HEK293 (cell line): ENCODE results near the gene ASB16.

Source experiments
- CTCF ChIA-PET: fragments of 350-600 bp; formaldehyde crosslinking; extraction: SDS; loops from one replicate; lab custom pipeline; 2021; ENCODE audit warnings: antibody characterized with exemption; lab: Yijun Ruan, JAX
- POLR2A ChIA-PET: fragments of 300-600 bp; formaldehyde crosslinking; extraction: SDS; loops from one replicate; lab custom pipeline; 2020; ENCODE audit warnings: antibody characterized with exemption, inconsistent platforms; lab: Yijun Ruan, JAX
- H3K27ac ChIP-seq: fragments of 200-500 bp; sonication (Bioruptor generic); 2 replicates; pipeline ENCODE4 v1.5.1; 2014; ENCODE audit warnings: low read depth, low read length, control low read depth, inconsistent platforms; ENCODE audit errors: extremely low read depth
- H3K36me3 ChIP-seq, 2 experiments: fragments of 200-500 bp in 1 of 2; sonication (Bioruptor generic) in 1 of 2; 1 replicate in 1 of 2; 2 replicates in 1 of 2; pipeline ENCODE4 v1.5.1; 2014 to 2017; ENCODE audit warnings: inconsistent platforms in 2 of 2, low read length in 2 of 2; ENCODE audit not compliant: control insufficient read depth in 2 of 2, insufficient read depth in 1 of 2
- H3K4me1 ChIP-seq: fragments of 200-500 bp; sonication (Bioruptor generic); 2 replicates; pipeline ENCODE4 v1.5.1; 2014; ENCODE audit warnings: mild to moderate bottlenecking, low read length, inconsistent platforms; ENCODE audit not compliant: control insufficient read depth, insufficient read depth
- H3K4me3 ChIP-seq: 2 replicates; pipeline ENCODE4 v1.5.1; 2011; ENCODE audit warnings: low read depth, mild to moderate bottlenecking, control low read depth, low read length, moderate library complexity
- H3K9me3 ChIP-seq: fragments of 200-500 bp; sonication (Bioruptor generic); 2 replicates; pipeline ENCODE4 v1.5.1; 2014; ENCODE audit warnings: low read depth, low read length, inconsistent platforms; ENCODE audit not compliant: control insufficient read depth, insufficient read depth
- EGR2 ChIP-seq: fragments of 450-650 bp; formaldehyde crosslinking; IDR thresholded peaks from 2 replicates; pipeline ENCODE4 v1.5.1; 2016; ENCODE audit warnings: low read depth, missing biosample characterization, missing genetic modification characterization
- IKZF3 ChIP-seq: fragments of 450-650 bp; IDR thresholded peaks from 2 replicates; pipeline ENCODE4 v1.5.0; 2018; ENCODE audit warnings: missing biosample characterization, mild to moderate bottlenecking, missing genetic modification characterization, moderate library complexity
- PRDM4 ChIP-seq: fragments of 450-650 bp; formaldehyde crosslinking; IDR thresholded peaks from 2 replicates; pipeline ENCODE4 v1.5.1; 2017; ENCODE audit warnings: missing biosample characterization, missing genetic modification characterization
- YY2 ChIP-seq: fragments of 450-650 bp; formaldehyde crosslinking; IDR thresholded peaks from 2 replicates; pipeline ENCODE4 v1.5.1; 2016; ENCODE audit warnings: missing biosample characterization, missing genetic modification characterization
- ZBTB17 ChIP-seq: fragments of 450-650 bp; formaldehyde crosslinking; IDR thresholded peaks from 2 replicates; pipeline ENCODE4 v1.5.1; 2016; ENCODE audit warnings: missing biosample characterization, missing genetic modification characterization
- ZBTB48 ChIP-seq: fragments of 450-650 bp; formaldehyde crosslinking; IDR thresholded peaks from 2 replicates; pipeline ENCODE4 v1.5.1; 2016; ENCODE audit warnings: missing biosample characterization, missing genetic modification characterization
- ZFP69B ChIP-seq: fragments of 450-650 bp; formaldehyde crosslinking; IDR thresholded peaks from 2 replicates; pipeline ENCODE4 v1.5.1; 2016; ENCODE audit warnings: missing biosample characterization, missing genetic modification characterization
- ZIC2 ChIP-seq: fragments of 450-650 bp; formaldehyde crosslinking; IDR thresholded peaks from 2 replicates; pipeline ENCODE4 v1.5.1; 2016; ENCODE audit warnings: missing biosample characterization, missing genetic modification characterization
- ZNF112 ChIP-seq: fragments of 450-650 bp; formaldehyde crosslinking; IDR thresholded peaks from 2 replicates; pipeline ENCODE4 v1.5.0; 2017; ENCODE audit warnings: missing biosample characterization, missing genetic modification characterization
- ZNF19 ChIP-seq: fragments of 450-650 bp; formaldehyde crosslinking; IDR thresholded peaks from 2 replicates; pipeline ENCODE4; 2016; ENCODE audit warnings: missing biosample characterization, missing genetic modification characterization, low read depth
- ZNF335 ChIP-seq: fragments of 450-650 bp; formaldehyde crosslinking; conservative IDR thresholded peaks from 2 replicates; pipeline ENCODE4 v1.5.1; 2016; ENCODE audit warnings: missing biosample characterization, missing genetic modification characterization
- ZNF366 ChIP-seq: fragments of 450-650 bp; formaldehyde crosslinking; conservative IDR thresholded peaks from 2 replicates; pipeline ENCODE4 v1.5.1; 2016; ENCODE audit warnings: missing biosample characterization, missing genetic modification characterization
- ZNF426 ChIP-seq: fragments of 450-650 bp; formaldehyde crosslinking; IDR thresholded peaks from 2 replicates; pipeline ENCODE4 v1.5.1; 2017; ENCODE audit warnings: missing biosample characterization, missing genetic modification characterization, mild to moderate bottlenecking, inconsistent platforms, moderate library complexity
- ZNF548 ChIP-seq: fragments of 450-650 bp; formaldehyde crosslinking; IDR thresholded peaks from 2 replicates; pipeline ENCODE4 v1.5.1; 2016; ENCODE audit warnings: missing biosample characterization, missing genetic modification characterization
- ZNF624 ChIP-seq: fragments of 450-650 bp; formaldehyde crosslinking; IDR thresholded peaks from 2 replicates; pipeline ENCODE4 v1.5.1; 2017; ENCODE audit warnings: missing biosample characterization, missing genetic modification characterization
- ZNF76 ChIP-seq: fragments of 450-650 bp; formaldehyde crosslinking; IDR thresholded peaks from 2 replicates; pipeline ENCODE4; 2016; ENCODE audit warnings: low read depth, missing biosample characterization, missing genetic modification characterization, borderline replicate concordance
- ZNF837 ChIP-seq: fragments of 450-650 bp; formaldehyde crosslinking; IDR thresholded peaks from 2 replicates; pipeline ENCODE4 v1.5.1; 2016; ENCODE audit warnings: missing biosample characterization, missing genetic modification characterization
- TF ChIP-seq, protein P1 (sequence below): sonication (generic); formaldehyde crosslinking; IDR thresholded peaks from 2 replicates; pipeline ENCODE4 v1.8.1; 2022; ENCODE audit warnings: mild to moderate bottlenecking, moderate library complexity, missing genetic modification reagents

ASB16 gene

DNA sequence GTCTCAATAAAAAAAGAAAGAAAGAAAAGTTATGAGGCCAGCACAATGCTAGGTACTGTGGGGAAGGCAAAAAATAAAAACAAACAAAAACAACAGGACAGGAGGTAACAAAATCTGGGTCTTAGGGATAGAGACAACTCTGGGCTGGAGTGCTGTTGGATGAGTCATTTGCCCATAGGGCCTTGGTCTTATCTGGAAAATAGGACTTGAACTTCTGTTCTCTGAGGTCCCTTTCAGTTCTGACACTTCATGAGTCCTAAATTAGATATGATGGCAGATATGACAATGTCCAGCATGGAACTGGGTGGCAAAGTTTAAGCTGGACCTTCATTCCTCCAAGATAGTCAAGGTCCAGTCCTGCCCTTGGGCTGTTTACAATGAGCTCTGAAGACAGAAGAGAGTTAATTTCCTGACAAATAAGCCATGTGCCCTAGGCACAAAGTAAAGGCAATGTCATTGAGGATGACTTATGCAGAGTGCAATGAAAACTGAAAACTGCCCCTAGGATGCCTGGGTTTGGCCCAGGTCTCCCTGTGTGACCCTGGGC, 38.2 kb upstream of the ASB16 start:
- Histone ChIP-seq H3K4me1 (no peaks in the 10 kb centered on the region), H3K9me3 (no peaks in the 10 kb centered on the region), H3K27ac (no peak overlapping the region), H3K36me3 (no peaks in the 10 kb centered on the region), H3K4me3 (no peak overlapping the region)
- ChIA-PET CTCF (interaction anchor here (0.7 to 2.3 kb wide), 5 partner anchors 8 to 391 kb away, joined by 3 to 7 read pairs (median 3); no protein-coding TSS in a partner anchor), POLR2A (interaction anchor here (1.3 kb wide), 1 partner anchor 8 kb away, joined by 4 read pairs; the partner anchor contains the start of gene HDAC5)
- TF ChIP-seq PRDM4 (tag by site-specific recombination) (no peak), ZBTB48 (tag by site-specific recombination) (peak; percentile 52; the same call in 1 of the 2 replicates), ZNF366 (0 out of 2 replicates have a peak, but pooled peaks have one; percentile 10)

- Histone ChIP-seq H3K36me3 (no peaks in the 10 kb centered on the region), H3K9me3 (no peaks in the 10 kb centered on the region), H3K27ac (no peak overlapping the region), H3K4me1 (peaks cover 11% of the 10 kb centered on the region), H3K4me3 (no peak overlapping the region)
- no peak for TF ChIP-seq ZNF548 (tag by site-specific recombination)
- no peak for TF ChIP-seq ZNF19 (tag by site-specific recombination)
- TF ChIP-seq IKZF3 = peak; percentile 37; the same call in 1 of the 2 replicates
- no peak for TF ChIP-seq ZNF426
- TF ChIP-seq ZNF837 (tag by site-specific recombination) = no peak
- peak; percentile 81 for TF ChIP-seq ZBTB17
- POLR2A ChIA-PET = interaction anchor here (0.6 to 1.4 kb wide), 2 partner anchors 10 to 188 kb away, joined by 4 to 8 read pairs; partner anchors contain the start of gene HDAC5
- CTCF ChIA-PET = interaction anchor here (0.5 to 2.3 kb wide), 4 partner anchors 11 to 223 kb away, joined by 3 to 7 read pairs (median 4); no protein-coding TSS in a partner anchor
These were observed 36.5 kb upstream of the ASB16 start for GRCh38 chr17:44133918-44134476.

GRCh38 chr17:44134752-44135568, 35.5 kb upstream of the ASB16 start:
- TF ChIP-seq ZBTB17 (no peak), ZNF335 (tag by site-specific recombination) (peak; percentile 19; the same call in 1 of the 2 replicates), ZIC2 (peak; percentile 70), ZFP69B (tag by site-specific recombination) (no peak), EGR2 (tag by site-specific recombination) (no peak), ZNF624 (tag by site-specific recombination) (no peak), ZNF76 (tag by site-specific recombination) (no peak), YY2 (tag by site-specific recombination) (no peak), ZNF112 (tag by site-specific recombination) (no peak)
- TF ChIP-seq, protein P1, sequence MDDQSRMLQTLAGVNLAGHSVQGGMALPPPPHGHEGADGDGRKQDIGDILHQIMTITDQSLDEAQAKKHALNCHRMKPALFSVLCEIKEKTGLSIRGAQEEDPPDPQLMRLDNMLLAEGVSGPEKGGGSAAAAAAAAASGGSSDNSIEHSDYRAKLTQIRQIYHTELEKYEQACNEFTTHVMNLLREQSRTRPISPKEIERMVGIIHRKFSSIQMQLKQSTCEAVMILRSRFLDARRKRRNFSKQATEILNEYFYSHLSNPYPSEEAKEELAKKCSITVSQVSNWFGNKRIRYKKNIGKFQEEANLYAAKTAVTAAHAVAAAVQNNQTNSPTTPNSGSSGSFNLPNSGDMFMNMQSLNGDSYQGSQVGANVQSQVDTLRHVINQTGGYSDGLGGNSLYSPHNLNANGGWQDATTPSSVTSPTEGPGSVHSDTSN = no peak
- Histone ChIP-seq H3K4me1 (peaks cover 11% of the 10 kb centered on the region), H3K4me3 (no peak overlapping the region), H3K9me3 (no peaks in the 10 kb centered on the region), H3K27ac (no peak overlapping the region), H3K36me3 (no peaks in the 10 kb centered on the region)
- POLR2A ChIA-PET = interaction anchor here (1.2 kb wide), 1 partner anchor 11 kb away, joined by 6 read pairs; the partner anchor contains the start of gene HDAC5
- CTCF ChIA-PET = interaction anchor here (0.6 to 0.9 kb wide), 3 partner anchors 34 to 224 kb away, joined by 3 read pairs; no protein-coding TSS in a partner anchor
